IgD-negative memory B cell (primary cell): ENCODE results near the gene ACACB. TPM values are rescaled to one million over a fixed set of nuclear protein-coding genes. Genes with fewer than 3 reads are reported as not detected.

Source experiments
- H3K27ac Mint-ChIP-seq, 3 donors: one replicate each; pipeline ENCODE4 v1.8.0; 2020 to 2022; ENCODE audit warnings: mild to moderate bottlenecking in 3 of 3, mixed read lengths in 3 of 3, moderate library complexity in 1 of 3
- H3K27me3 Mint-ChIP-seq: one replicate; pipeline ENCODE4 v1.8.0; 2021; ENCODE audit warnings: mixed read lengths
- H3K36me3 Mint-ChIP-seq: one replicate; pipeline ENCODE4 v1.8.0; 2020; ENCODE audit warnings: mild to moderate bottlenecking, mixed read lengths
- H3K4me1 Mint-ChIP-seq, 3 donors: one replicate each; pipeline ENCODE4 v1.8.0; 2020 to 2022; ENCODE audit warnings: mixed read lengths in 3 of 3, mild to moderate bottlenecking in 1 of 3
- H3K4me3 Mint-ChIP-seq, 4 donors: one replicate each; pipeline ENCODE4 v1.8.0; 2020 to 2022; ENCODE audit warnings: mild to moderate bottlenecking in 4 of 4, mixed read lengths in 4 of 4, moderate library complexity in 3 of 4
- H3K9me3 Mint-ChIP-seq, 3 donors: one replicate each; pipeline ENCODE4 v1.8.0; 2020 to 2021; ENCODE audit warnings: mixed read lengths in 3 of 3, mild to moderate bottlenecking in 1 of 3
- polyA plus RNA-seq: library from polyadenylated mRNA; unstranded; fragments of 300-500 nt; fragmentation: Illumina TruSeq; gene quantifications from one replicate; pipeline ENCODE4 v1.2.3, GENCODE V29; 2021

The ACACB gene
- polyA plus RNA-seq, 1 donor from 2014 or later: 2.4 TPM

DNA sequence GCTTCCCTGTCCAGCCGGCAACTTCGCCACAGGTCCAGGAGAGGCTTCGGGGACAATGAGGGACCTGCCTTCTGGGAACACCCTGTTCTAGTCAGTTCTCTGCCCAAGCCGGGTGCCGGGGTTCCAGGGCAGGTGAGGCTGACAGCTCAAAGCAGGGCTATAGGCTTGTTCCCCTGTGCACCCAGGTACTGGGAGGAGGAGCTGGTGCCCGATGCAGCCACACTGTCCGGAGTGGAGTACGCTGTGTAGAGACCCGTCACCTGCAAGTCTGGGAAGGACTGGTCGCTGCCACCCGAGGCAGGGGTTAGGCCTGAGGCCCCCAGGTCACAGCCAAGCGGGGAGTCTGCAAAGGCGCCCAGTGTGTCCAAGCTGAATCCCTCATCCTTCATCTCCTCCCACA lies 163.1 kb downstream of the ACACB start:
- no peak overlapping the region for H3K27ac Mint-ChIP-seq
- H3K36me3 Mint-ChIP-seq: peaks cover 2% of the 10 kb centered on the region
- H3K27me3 Mint-ChIP-seq: peaks cover 1% of the 10 kb centered on the region
- no peak overlapping the region for H3K4me3 Mint-ChIP-seq
- peaks cover 0 to 1% (median 0%) of the 10 kb centered on the region in 3 donors for H3K4me1 Mint-ChIP-seq
- no peaks in the 10 kb centered on the region for H3K9me3 Mint-ChIP-seq

DNA sequence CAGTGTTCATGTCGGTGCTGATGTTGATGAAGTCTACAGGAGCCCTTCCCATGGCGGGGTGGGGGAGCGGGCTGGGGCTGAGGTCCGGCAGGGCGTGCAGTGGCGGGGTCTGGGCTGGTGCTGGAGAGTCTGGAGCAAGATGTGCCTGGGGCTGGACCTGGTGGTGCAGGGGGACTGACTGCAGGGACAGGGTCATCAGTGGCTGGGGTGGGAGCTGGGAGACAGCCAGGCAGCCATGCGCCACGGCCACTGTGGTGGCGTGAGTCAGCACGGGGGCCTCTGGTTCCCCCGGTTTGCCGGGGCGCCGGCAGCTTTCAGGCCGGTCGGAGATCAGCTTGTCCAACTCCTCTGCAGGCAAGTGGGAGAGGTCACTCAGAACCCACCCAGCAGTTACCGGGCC lies 165.1 kb downstream of the ACACB start:
- H3K36me3 Mint-ChIP-seq: no peaks in the 10 kb centered on the region
- no peak overlapping the region for H3K27ac Mint-ChIP-seq
- H3K4me3 Mint-ChIP-seq: no peak overlapping the region
- peaks cover 1% of the 10 kb centered on the region for H3K27me3 Mint-ChIP-seq
- peaks cover 0 to 1% (median 0%) of the 10 kb centered on the region in 3 donors for H3K4me1 Mint-ChIP-seq
- no peaks in the 10 kb centered on the region for H3K9me3 Mint-ChIP-seq

DNA sequence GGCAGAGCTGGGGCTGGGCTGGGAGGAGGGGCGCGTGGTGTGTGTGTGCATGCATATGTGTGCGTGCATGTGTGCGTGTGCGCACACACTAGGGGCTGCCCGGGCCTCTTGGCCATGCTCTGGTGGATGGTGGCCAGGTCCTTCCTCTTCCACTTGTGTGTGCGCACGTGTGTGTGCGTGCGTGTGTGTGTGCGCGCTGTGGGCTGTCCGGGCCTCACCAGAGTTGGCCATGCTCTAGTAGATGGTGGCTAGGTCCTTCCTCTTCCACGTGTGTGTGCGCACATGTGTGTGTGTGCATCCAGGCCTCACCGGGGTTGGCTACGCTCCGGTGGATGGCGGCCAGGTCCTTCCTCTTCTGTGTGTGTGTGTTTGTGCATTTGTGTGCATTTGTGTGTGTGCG lies 168.0 kb downstream of the ACACB start:
- H3K4me1 Mint-ChIP-seq: peaks cover 0 to 1% (median 0%) of the 10 kb centered on the region in 3 donors
- H3K27me3 Mint-ChIP-seq: peaks cover 4% of the 10 kb centered on the region
- no peaks in the 10 kb centered on the region for H3K36me3 Mint-ChIP-seq
- no peak overlapping the region for H3K27ac Mint-ChIP-seq
- H3K9me3 Mint-ChIP-seq: no peaks in the 10 kb centered on the region
- H3K4me3 Mint-ChIP-seq: no peak overlapping the region

- peaks cover 10% of the 10 kb centered on the region for H3K27me3 Mint-ChIP-seq
- H3K4me1 Mint-ChIP-seq: no peaks in the 10 kb centered on the region
- H3K4me3 Mint-ChIP-seq: no peak overlapping the region
- H3K27ac Mint-ChIP-seq: no peak overlapping the region
- no peaks in the 10 kb centered on the region for H3K9me3 Mint-ChIP-seq
- H3K36me3 Mint-ChIP-seq: no peaks in the 10 kb centered on the region
Observed at GRCh38 chr12:109286252-109286651, 169.9 kb downstream of the ACACB start.

DNA sequence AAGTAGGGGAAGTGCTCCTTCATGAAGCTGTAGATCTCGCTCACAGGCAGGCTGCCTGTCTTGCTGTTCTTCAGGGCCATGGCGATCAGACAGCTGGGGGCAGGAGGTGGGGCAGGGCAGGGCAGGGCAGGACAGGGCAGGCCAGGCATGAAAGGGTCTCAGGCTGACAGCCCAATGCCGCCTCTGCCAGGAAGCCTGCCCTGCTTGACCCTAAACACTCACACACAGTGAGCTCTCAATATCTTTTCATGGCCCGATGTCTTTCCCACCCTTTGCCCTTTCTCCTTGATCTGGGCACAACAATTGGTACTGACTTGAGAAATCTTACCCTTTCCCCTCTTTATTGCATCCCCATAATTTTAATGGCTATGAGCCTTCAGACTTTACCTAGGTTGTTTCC lies 170.3 kb downstream of the ACACB start:
- H3K4me1 Mint-ChIP-seq: no peaks in the 10 kb centered on the region
- H3K27ac Mint-ChIP-seq: no peak overlapping the region
- H3K27me3 Mint-ChIP-seq: peaks cover 13% of the 10 kb centered on the region
- H3K36me3 Mint-ChIP-seq: no peaks in the 10 kb centered on the region
- H3K9me3 Mint-ChIP-seq: no peaks in the 10 kb centered on the region
- H3K4me3 Mint-ChIP-seq: no peak overlapping the region

DNA sequence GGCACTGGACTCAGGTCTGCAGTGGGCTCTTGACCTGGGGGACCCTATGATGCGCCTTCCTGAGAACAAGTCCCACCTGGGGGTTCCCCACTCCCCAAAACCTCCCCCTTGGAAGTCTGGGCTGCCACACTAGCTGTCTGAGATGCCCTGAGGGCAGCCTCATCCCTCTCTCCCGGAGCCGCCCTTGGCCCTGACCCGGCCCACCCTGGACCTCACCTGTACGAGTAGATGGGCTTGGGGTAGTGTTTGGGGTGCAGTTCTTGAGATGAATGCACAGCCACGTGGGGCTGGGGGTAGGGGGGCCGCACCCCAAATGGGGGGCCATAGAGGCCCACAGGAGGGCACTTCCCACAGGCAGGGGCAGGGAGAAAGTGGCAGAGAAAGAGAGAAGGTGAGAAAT lies 170.8 kb downstream of the ACACB start:
- Mint-ChIP-seq H3K27ac (no peak overlapping the region), H3K36me3 (no peaks in the 10 kb centered on the region), H3K27me3 (peaks cover 15% of the 10 kb centered on the region), H3K9me3 (no peaks in the 10 kb centered on the region), H3K4me3 (no peak overlapping the region), H3K4me1 (no peaks in the 10 kb centered on the region)

- no peak overlapping the region for H3K27ac Mint-ChIP-seq
- no peaks in the 10 kb centered on the region for H3K4me1 Mint-ChIP-seq
- no peak overlapping the region for H3K4me3 Mint-ChIP-seq
- H3K36me3 Mint-ChIP-seq: no peaks in the 10 kb centered on the region
- H3K27me3 Mint-ChIP-seq: peaks cover 16% of the 10 kb centered on the region
- peaks cover 0 to 2% (median 0%) of the 10 kb centered on the region in 3 donors for H3K9me3 Mint-ChIP-seq
Observed at GRCh38 chr12:109287811-109288469, 171.6 kb downstream of the ACACB start.

DNA sequence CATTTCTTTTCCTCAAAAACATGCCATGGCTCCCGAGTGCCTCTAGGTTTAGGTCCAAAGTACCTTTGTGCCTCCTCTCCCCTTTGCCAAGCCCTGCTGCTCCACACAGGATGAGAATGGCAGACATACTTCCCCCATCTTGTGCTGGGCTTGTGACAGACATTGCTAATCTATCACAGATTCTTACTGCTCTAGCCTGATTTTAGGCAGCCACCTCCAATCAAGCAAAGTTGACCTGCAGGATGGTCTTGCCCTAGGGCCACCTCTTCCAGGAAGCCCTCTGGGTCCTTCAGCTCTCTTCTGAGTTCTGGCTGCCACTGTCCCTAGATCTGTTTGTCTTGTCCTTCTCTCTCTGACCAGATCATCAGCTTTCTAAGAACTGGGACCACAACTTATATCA lies 172.2 kb downstream of the ACACB start:
- Mint-ChIP-seq H3K4me3 (no peak overlapping the region), H3K9me3 (peaks cover 0 to 2% (median 0%) of the 10 kb centered on the region in 3 donors), H3K27ac (no peak overlapping the region), H3K27me3 (peaks cover 19% of the 10 kb centered on the region), H3K4me1 (no peaks in the 10 kb centered on the region), H3K36me3 (no peaks in the 10 kb centered on the region)

DNA sequence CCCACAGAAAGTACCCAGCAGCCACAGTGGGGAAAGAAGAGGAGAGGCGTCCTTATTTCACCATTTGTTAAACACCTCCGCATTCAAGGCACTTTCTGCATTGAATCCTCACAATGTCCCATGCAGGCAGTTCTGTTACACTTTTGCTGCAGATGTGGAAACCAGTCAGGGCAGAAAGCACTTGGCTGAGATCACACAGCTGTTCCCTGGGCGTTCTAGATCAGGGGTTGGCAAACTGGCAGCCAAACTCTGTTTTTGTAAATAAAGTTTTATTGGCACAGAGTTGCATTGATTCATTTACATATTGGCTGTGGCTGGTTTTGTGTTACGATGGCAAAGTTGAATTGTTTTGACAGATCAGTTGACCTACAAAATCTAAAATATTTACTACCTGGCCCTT lies 172.6 kb downstream of the ACACB start:
- Mint-ChIP-seq H3K4me1 (no peaks in the 10 kb centered on the region), H3K9me3 (peaks cover 0 to 2% (median 0%) of the 10 kb centered on the region in 3 donors), H3K27me3 (peaks cover 19% of the 10 kb centered on the region), H3K36me3 (no peaks in the 10 kb centered on the region), H3K27ac (no peak overlapping the region), H3K4me3 (no peak overlapping the region)

GRCh38 chr12:109289551-109289950 lies 173.2 kb downstream of the ACACB start:
- Mint-ChIP-seq H3K27ac (no peak overlapping the region), H3K36me3 (no peaks in the 10 kb centered on the region), H3K4me1 (no peaks in the 10 kb centered on the region), H3K4me3 (no peak overlapping the region), H3K9me3 (peaks cover 0 to 2% (median 0%) of the 10 kb centered on the region in 3 donors), H3K27me3 (peaks cover 19% of the 10 kb centered on the region)

DNA sequence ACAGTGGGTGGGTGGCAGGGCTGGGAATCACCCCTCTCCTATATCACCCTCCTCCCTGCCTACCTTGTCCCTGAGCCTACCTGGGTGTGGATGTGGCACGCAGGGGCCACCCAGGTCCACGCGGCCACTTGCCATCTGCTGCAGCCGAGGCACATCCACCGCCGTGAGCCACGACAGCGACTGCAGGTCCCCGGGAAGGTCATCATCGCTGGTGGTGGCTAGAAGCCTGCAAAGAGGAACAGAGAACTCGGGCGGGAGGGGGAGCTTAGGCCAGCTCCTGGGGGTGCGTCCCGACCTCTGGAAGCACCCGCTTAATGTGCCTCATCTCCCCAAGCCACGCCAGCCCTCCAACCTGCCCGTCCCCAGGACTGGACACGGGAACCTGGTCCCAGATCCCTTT lies 173.7 kb downstream of the ACACB start:
- Mint-ChIP-seq H3K27ac (no peak overlapping the region), H3K36me3 (no peaks in the 10 kb centered on the region), H3K9me3 (peaks cover 0 to 2% (median 0%) of the 10 kb centered on the region in 3 donors), H3K27me3 (peaks cover 19% of the 10 kb centered on the region), H3K4me1 (no peaks in the 10 kb centered on the region), H3K4me3 (no peak overlapping the region)

DNA sequence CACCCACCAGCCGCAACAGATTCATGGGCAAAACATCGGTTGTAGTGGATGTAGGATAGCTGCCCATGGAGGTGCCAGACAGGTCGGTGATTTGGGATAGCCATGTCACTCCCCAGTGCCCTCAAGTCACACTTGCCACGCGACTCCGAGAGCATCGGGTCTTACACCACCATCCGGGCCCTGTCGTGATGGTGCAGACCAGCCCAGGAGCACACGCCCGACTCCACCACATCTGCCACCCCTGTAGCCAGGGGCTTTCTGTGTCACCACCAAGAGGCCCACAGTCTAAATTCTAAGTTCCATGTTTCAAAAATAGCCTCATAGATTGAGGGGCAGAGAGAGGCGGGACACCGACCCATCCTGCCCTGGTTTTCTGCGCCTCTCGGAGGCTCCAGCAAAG lies 174.7 kb downstream of the ACACB start:
- Mint-ChIP-seq H3K4me3 (no peak overlapping the region), H3K4me1 (no peaks in the 10 kb centered on the region), H3K27me3 (peaks cover 20% of the 10 kb centered on the region), H3K27ac (no peak overlapping the region), H3K36me3 (no peaks in the 10 kb centered on the region), H3K9me3 (peaks cover 0 to 2% (median 0%) of the 10 kb centered on the region in 3 donors)

- no peaks in the 10 kb centered on the region for H3K4me1 Mint-ChIP-seq
- H3K27me3 Mint-ChIP-seq: peaks cover 20% of the 10 kb centered on the region
- H3K9me3 Mint-ChIP-seq: peaks cover 0 to 2% (median 0%) of the 10 kb centered on the region in 3 donors
- H3K27ac Mint-ChIP-seq: no peak overlapping the region
- no peak overlapping the region for H3K4me3 Mint-ChIP-seq
- no peaks in the 10 kb centered on the region for H3K36me3 Mint-ChIP-seq
Observed at GRCh38 chr12:109291521-109292341, 175.3 kb downstream of the ACACB start.

GRCh38 chr12:109292342-109292711 lies 175.9 kb downstream of the ACACB start:
- H3K9me3 Mint-ChIP-seq: peaks cover 0 to 2% (median 0%) of the 10 kb centered on the region in 3 donors
- H3K36me3 Mint-ChIP-seq: no peaks in the 10 kb centered on the region
- no peak overlapping the region for H3K27ac Mint-ChIP-seq
- H3K27me3 Mint-ChIP-seq: peaks cover 22% of the 10 kb centered on the region
- no peak overlapping the region for H3K4me3 Mint-ChIP-seq
- H3K4me1 Mint-ChIP-seq: no peaks in the 10 kb centered on the region

DNA sequence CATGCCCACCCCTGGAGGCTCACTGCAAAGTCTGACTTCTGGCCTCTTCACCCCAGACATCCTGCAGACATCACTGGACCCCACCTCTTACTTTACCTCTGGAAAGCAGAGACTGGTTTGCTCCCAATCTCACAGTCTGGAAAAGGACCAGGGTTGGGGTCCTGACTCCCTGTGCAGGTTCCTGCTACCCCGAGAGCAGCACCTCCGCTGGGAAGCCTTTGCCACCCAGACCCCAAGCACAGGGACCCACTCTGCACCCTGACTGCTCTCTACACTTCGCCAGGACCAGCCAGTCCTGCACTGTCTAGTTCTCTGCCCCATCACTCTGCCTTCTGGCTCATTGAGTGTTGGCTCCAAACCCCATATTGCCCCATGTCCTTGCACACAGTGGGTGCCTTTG lies 176.7 kb downstream of the ACACB start:
- no peak overlapping the region for H3K4me3 Mint-ChIP-seq
- H3K36me3 Mint-ChIP-seq: no peaks in the 10 kb centered on the region
- H3K27ac Mint-ChIP-seq: no peak overlapping the region
- H3K9me3 Mint-ChIP-seq: peaks cover 0 to 2% (median 0%) of the 10 kb centered on the region in 3 donors
- H3K27me3 Mint-ChIP-seq: peaks cover 19% of the 10 kb centered on the region
- no peaks in the 10 kb centered on the region for H3K4me1 Mint-ChIP-seq
